HL-60 (cell line): Measurements from ENCODE around the gene PACRG.
"Not testable (repeated sequence)": the region's sequence is repeated elsewhere in the genome, so short reads cannot be mapped to it uniquely, and the experiment has no call there.

Experiments
- DNase-seq, 2 experiments: peaks; one replicate each; pipeline ENCODE4 v3.0.0-alpha.2; 2010 to 2020; ENCODE audit warnings: low read depth in 1 of 2, low spot score in 1 of 2
- H3K27ac ChIP-seq: fragments of 250-450 bp; sonication (Bioruptor Pico); replicated peaks from 2 replicates; pipeline ENCODE4 v1.5.1; 2020; ENCODE audit warnings: mild to moderate bottlenecking, moderate library complexity
- H3K27me3 ChIP-seq: fragments of 250-450 bp; sonication (Bioruptor Pico); 2 replicates; pipeline ENCODE4 v1.5.1; 2021; ENCODE audit warnings: mild to moderate bottlenecking, moderate library complexity; ENCODE audit not compliant: insufficient read depth, poor library complexity, severe bottlenecking
- H3K4me3 ChIP-seq: replicated peaks from 2 replicates; pipeline ENCODE4 v1.5.1; 2011; ENCODE audit warnings: mild to moderate bottlenecking, control low read depth, low read length; ENCODE audit not compliant: insufficient read depth
- GABPA ChIP-seq: IDR thresholded peaks from 2 replicates; pipeline ENCODE4 v1.6.1; 2012; ENCODE audit warnings: low read depth
- POLR2AphosphoS5 ChIP-seq: IDR thresholded peaks from 2 replicates; pipeline ENCODE4 v1.6.1; 2012; ENCODE audit warnings: low read depth
- SPI1 ChIP-seq: IDR thresholded peaks from 2 replicates; pipeline ENCODE4 v1.6.1; 2012; ENCODE audit warnings: low read depth, mild to moderate bottlenecking, borderline replicate concordance
- long read RNA-seq: library from polyadenylated mRNA; unstranded; transcript quantifications from one replicate; pipeline ENCODE4 v2.0.0, GENCODE V29; 2020
- TF ChIP-seq, protein P1 (sequence below): IDR thresholded peaks from 2 replicates; pipeline ENCODE4 v1.6.1; 2012; ENCODE audit warnings: low read depth; ENCODE audit not compliant: insufficient replicate concordance
- TF ChIP-seq, protein P2 (sequence below): IDR thresholded peaks from one replicate; pipeline ENCODE4 v1.5.1; 2011; ENCODE audit warnings: low read length, control low read depth, inconsistent platforms; ENCODE audit not compliant: insufficient read depth

PACRG gene
- long read RNA-seq, result 0 reads

DNA sequence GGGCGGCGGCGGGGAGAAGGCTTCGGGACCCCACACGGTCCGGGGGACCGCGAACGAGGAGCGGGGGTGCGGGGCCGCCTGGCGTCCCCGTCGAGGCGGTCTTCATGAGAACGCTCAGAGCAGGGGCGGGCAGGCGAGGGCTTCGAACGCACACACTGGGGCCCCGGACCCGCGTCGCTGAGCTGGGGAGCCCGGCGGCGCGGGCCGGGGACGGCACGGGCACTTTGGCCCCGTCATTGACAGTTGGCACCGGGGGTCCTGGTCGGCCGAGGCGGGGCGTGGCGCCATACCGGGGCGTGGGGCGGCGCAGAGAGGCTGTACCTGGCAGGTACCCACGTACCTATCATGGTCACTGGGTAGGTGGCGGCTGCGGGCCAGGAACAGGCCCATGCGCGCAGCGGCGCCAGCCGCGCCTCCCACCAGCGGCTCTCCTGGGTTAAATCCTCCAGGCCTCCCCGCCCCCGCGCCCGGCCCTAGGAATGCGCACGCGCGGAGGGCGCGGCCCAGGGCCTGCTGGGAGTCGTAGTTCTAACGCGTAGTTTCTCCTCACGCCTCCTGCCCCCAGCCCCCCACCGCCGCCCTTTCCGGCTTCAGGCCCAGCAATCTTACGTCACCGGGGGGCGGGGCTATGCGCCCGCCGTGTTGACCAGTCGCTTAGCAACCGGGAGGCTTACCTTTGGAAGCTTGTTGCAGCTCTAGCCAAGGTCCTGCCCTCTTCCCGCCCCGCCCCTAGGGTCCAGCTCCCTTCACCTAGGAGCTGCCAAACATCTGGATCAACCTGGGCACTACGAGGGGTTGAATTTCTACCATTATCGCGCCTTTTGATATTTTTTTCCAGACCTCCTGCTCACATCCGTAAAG lies at the start of gene PACRG, which contains the start of gene PRKN:
TSS of gene PACRG (plus strand) at position 653 of the 861 bp plus-strand sequence.
TSS of gene PRKN (minus strand) at position 445 of the 861 bp plus-strand sequence.
- TF ChIP-seq POLR2AphosphoS5 (no peak), GABPA (0 out of 2 replicates have a peak, but pooled peaks have one; percentile 18), SPI1 (no peak)
- TF ChIP-seq, protein P1, sequence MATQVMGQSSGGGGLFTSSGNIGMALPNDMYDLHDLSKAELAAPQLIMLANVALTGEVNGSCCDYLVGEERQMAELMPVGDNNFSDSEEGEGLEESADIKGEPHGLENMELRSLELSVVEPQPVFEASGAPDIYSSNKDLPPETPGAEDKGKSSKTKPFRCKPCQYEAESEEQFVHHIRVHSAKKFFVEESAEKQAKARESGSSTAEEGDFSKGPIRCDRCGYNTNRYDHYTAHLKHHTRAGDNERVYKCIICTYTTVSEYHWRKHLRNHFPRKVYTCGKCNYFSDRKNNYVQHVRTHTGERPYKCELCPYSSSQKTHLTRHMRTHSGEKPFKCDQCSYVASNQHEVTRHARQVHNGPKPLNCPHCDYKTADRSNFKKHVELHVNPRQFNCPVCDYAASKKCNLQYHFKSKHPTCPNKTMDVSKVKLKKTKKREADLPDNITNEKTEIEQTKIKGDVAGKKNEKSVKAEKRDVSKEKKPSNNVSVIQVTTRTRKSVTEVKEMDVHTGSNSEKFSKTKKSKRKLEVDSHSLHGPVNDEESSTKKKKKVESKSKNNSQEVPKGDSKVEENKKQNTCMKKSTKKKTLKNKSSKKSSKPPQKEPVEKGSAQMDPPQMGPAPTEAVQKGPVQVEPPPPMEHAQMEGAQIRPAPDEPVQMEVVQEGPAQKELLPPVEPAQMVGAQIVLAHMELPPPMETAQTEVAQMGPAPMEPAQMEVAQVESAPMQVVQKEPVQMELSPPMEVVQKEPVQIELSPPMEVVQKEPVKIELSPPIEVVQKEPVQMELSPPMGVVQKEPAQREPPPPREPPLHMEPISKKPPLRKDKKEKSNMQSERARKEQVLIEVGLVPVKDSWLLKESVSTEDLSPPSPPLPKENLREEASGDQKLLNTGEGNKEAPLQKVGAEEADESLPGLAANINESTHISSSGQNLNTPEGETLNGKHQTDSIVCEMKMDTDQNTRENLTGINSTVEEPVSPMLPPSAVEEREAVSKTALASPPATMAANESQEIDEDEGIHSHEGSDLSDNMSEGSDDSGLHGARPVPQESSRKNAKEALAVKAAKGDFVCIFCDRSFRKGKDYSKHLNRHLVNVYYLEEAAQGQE, result peak; percentile 47
- peak; percentile 94 to 98 for DNase-seq
- Histone ChIP-seq H3K4me3 (peak within 1 kb of the TSS; percentile 92), H3K27ac (peak within 1 kb of the TSS; percentile 78), H3K27me3 (no peaks in the 10 kb centered on the region)

DNA sequence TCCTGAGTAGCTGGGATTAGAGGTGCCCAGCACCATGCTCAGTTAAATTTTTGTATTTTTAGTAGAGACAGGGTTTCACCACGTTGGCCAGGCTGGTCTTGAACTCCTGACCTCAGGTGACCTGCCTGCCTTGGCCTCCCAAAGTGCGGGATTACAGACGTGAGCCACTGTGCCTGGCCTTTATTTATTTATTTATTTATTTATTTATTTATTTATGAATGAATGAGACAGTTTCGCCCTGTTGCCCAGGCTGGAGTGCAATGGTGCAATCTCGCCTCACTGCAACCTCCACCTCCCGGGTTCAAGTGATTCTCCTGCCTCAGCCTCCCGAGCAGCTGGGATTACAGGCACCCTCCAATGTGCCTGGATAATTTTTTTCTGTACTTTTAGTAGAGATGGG lies 48.9 kb upstream of the PACRG start:
- H3K27me3 ChIP-seq, H3K4me3 ChIP-seq, DNase-seq, H3K27ac ChIP-seq: not testable (repeated sequence)

DNA sequence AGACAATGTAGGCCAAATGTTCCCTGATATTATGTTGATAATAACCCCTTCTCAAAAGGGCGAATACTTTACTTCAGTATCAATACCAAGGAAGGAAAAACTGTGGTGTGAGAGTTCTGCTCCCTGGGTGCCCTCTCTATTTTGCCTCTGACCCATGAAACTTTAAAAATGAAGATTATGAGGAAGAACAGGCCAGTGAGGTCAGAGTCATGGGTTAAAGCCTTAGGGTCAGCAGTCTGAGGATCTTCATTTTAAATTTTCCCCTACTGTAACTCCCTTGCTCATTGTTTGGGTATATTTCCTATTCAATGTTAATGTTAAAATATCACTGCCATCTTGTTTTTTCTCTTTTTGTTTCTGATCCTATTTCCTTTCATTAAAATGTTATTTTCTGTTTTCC lies 48.1 kb upstream of the PACRG start:
- TF ChIP-seq, protein P2, sequence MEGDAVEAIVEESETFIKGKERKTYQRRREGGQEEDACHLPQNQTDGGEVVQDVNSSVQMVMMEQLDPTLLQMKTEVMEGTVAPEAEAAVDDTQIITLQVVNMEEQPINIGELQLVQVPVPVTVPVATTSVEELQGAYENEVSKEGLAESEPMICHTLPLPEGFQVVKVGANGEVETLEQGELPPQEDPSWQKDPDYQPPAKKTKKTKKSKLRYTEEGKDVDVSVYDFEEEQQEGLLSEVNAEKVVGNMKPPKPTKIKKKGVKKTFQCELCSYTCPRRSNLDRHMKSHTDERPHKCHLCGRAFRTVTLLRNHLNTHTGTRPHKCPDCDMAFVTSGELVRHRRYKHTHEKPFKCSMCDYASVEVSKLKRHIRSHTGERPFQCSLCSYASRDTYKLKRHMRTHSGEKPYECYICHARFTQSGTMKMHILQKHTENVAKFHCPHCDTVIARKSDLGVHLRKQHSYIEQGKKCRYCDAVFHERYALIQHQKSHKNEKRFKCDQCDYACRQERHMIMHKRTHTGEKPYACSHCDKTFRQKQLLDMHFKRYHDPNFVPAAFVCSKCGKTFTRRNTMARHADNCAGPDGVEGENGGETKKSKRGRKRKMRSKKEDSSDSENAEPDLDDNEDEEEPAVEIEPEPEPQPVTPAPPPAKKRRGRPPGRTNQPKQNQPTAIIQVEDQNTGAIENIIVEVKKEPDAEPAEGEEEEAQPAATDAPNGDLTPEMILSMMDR, result no peak
- TF ChIP-seq GABPA (no peak), POLR2AphosphoS5 (no peak), SPI1 (no peak)
- TF ChIP-seq, protein P1, result no peak
- Histone ChIP-seq H3K27me3 (no peaks in the 10 kb centered on the region), H3K27ac (no peak overlapping the region), H3K4me3 (no peak overlapping the region)
- no peak for DNase-seq

DNA sequence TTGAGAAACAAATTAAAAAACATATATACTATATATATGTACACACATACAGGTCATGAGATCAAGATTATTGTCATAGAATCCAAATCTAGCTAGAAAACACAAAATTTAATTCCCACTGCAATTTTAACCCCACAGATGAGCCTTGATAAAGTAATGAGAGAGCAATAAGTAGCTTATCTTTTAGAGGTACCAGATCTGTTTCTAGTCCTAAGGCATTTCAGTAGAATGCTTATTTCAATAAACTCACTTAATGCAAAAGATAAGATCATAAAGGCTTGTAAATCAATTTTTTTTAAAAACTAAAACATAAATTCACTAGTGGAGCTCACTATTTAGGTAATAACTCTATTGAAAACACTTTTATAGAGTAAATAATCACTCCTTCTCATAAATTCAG lies 47.4 kb upstream of the PACRG start:
- H3K4me3 ChIP-seq, result no peak overlapping the region
- TF ChIP-seq POLR2AphosphoS5 (no peak), SPI1 (no peak), GABPA (no peak)
- TF ChIP-seq, protein P2, result no peak
- TF ChIP-seq, protein P1, result no peak
- no peak for DNase-seq
- H3K27ac ChIP-seq, result no peak overlapping the region
- H3K27me3 ChIP-seq, result no peaks in the 10 kb centered on the region
